Neural crest cell (in vitro differentiated cells): ENCODE measurements around the gene GRK4. TPM values are rescaled to one million over a fixed set of nuclear protein-coding genes. Genes with fewer than 3 reads are reported as not detected.

Source experiments
- DNase-seq: peaks from one replicate; pipeline ENCODE4 v3.0.0; 2021; ENCODE audit warnings: low read depth, mixed read lengths, low spot score
- H3K27ac Mint-ChIP-seq: one replicate; pipeline ENCODE4 v1.8.0; 2021; ENCODE audit warnings: mild to moderate bottlenecking, mixed read lengths; ENCODE audit not compliant: unreplicated experiment
- H3K27me3 Mint-ChIP-seq: 2 replicates; pipeline ENCODE4 v1.8.0; 2021; ENCODE audit warnings: low read depth, mild to moderate bottlenecking, mixed read lengths
- H3K36me3 Mint-ChIP-seq: 2 replicates; pipeline ENCODE4 v1.8.0; 2021; ENCODE audit warnings: low read depth, mild to moderate bottlenecking, mixed read lengths
- H3K4me1 Mint-ChIP-seq: 2 replicates; pipeline ENCODE4 v1.8.0; 2021; ENCODE audit warnings: mixed read lengths
- H3K4me3 Mint-ChIP-seq: one replicate; pipeline ENCODE4 v1.8.0; 2021; ENCODE audit warnings: mild to moderate bottlenecking, mixed read lengths
- H3K9me3 Mint-ChIP-seq: 2 replicates; pipeline ENCODE4 v1.8.0; 2021; ENCODE audit warnings: mixed read lengths
- CTCF ChIP-seq: fragments of 200-600 bp; sonication (generic); conservative IDR thresholded peaks from 2 replicates; pipeline ENCODE4 v1.5.0; 2021; ENCODE audit warnings: antibody characterized with exemption, mild to moderate bottlenecking
- total RNA-seq: library from RNA; stranded (reverse); gene quantifications from 2 replicates; pipeline ENCODE4 v1.2.1, GENCODE V29; 2021

Gene GRK4
- total RNA-seq, 1 donor from 2014 or later: 8.9 TPM

GRCh38 chr4:3083732-3084131, 120.4 kb downstream of the GRK4 start:
- no peak overlapping the region for H3K4me3 Mint-ChIP-seq
- H3K27ac Mint-ChIP-seq: no peak overlapping the region

GRCh38 chr4:3085948-3086670, 122.7 kb downstream of the GRK4 start:
- no peaks in the 10 kb centered on the region for H3K27me3 Mint-ChIP-seq
- no peak for TF ChIP-seq CTCF
- H3K9me3 Mint-ChIP-seq: no peaks in the 10 kb centered on the region
- DNase-seq: no peak
- no peak overlapping the region for H3K27ac Mint-ChIP-seq
- H3K4me3 Mint-ChIP-seq: no peak overlapping the region
- H3K4me1 Mint-ChIP-seq: peaks cover 2% of the 10 kb centered on the region
- H3K36me3 Mint-ChIP-seq: peaks cover 10% of the 10 kb centered on the region

More at GRCh38 chr4:3083732-3084131, 120.4 kb downstream of the GRK4 start:
- H3K27me3 Mint-ChIP-seq: no peaks in the 10 kb centered on the region
- H3K4me1 Mint-ChIP-seq: peaks cover 4% of the 10 kb centered on the region
- H3K36me3 Mint-ChIP-seq: peaks cover 6% of the 10 kb centered on the region
- TF ChIP-seq CTCF: no peak
- DNase-seq: no peak
- no peaks in the 10 kb centered on the region for H3K9me3 Mint-ChIP-seq

GRCh38 chr4:3087115-3087797, 123.9 kb downstream of the GRK4 start:
- H3K4me1 Mint-ChIP-seq: no peaks in the 10 kb centered on the region

More at GRCh38 chr4:3087115-3087797, 123.9 kb downstream of the GRK4 start:
- Mint-ChIP-seq H3K9me3 (no peaks in the 10 kb centered on the region), H3K27me3 (no peaks in the 10 kb centered on the region), H3K27ac (no peak overlapping the region), H3K36me3 (peaks cover 15% of the 10 kb centered on the region), H3K4me3 (no peak overlapping the region)
- no peak for TF ChIP-seq CTCF
- DNase-seq: no peak

Other genes starting within 250 kb of the GRK4 start
- gene TNIP2, start 207.2 kb upstream of the GRK4 start, total RNA-seq: 25.1 and 26.2 TPM in 2 replicates
- 34.8 and 39.1 TPM in 2 replicates for gene SH3BP2, start 170.5 kb upstream of the GRK4 start, total RNA-seq
- gene ADD1, start 119.7 kb upstream of the GRK4 start, total RNA-seq: 230 and 236 TPM in 2 replicates
- gene NOP14, start 165 bp upstream of the GRK4 start, total RNA-seq: 46.6 and 49.2 TPM in 2 replicates
- gene HTT-AS, start 111.0 kb downstream of the GRK4 start, total RNA-seq: not detected in 2 replicates
- gene HTT, start 111.1 kb downstream of the GRK4 start, total RNA-seq: 72.0 and 77.7 TPM in 2 replicates